Thyroid gland (tissue), 4 donors: ENCODE data around the gene FSTL4. TPM values are rescaled to one million over a fixed set of nuclear protein-coding genes. Genes with fewer than 3 reads are reported as not detected.

Source experiments
- DNase-seq, 2 donors: peaks; one replicate each; pipeline ENCODE4 v3.0.0-alpha.2; 2019
- H3K27ac ChIP-seq, 3 donors: fragments of 200-600 bp; sonication (generic); 1 replicate in 2 of 3; 2 replicates in 1 of 3; pipeline ENCODE4 v1.5.1; 2016 to 2019; ENCODE audit warnings: mild to moderate bottlenecking in 1 of 3, moderate library complexity in 1 of 3
- H3K27me3 ChIP-seq: fragments of 200-600 bp; sonication (generic); one replicate; pipeline ENCODE4 v1.5.1; 2019
- H3K36me3 ChIP-seq, 2 donors: fragments of 200-600 bp; sonication (generic); one replicate each; pipeline ENCODE4 v1.5.1; 2016 to 2019
- H3K4me1 ChIP-seq, 2 donors: fragments of 200-600 bp; sonication (generic); one replicate each; pipeline ENCODE4 v1.5.1; 2017 to 2019
- H3K4me3 ChIP-seq, 3 donors: fragments of 200-600 bp; sonication (generic); replicated peaks in 1 of 3; 1 replicate in 2 of 3; 2 replicates in 1 of 3; pipeline ENCODE4 v1.5.1; 2016; ENCODE audit warnings: mild to moderate bottlenecking in 1 of 3
- H3K9me3 ChIP-seq: fragments of 200-600 bp; sonication (generic); one replicate; pipeline ENCODE4 v1.5.1; 2017
- POLR2A ChIP-seq, 2 donors: fragments of 450-650 bp; IDR thresholded peaks; one replicate each; pipeline ENCODE4 v1.6.1; 2017; ENCODE audit warnings: antibody characterized with exemption in 2 of 2, mild to moderate bottlenecking in 2 of 2, moderate library complexity in 1 of 2
- WGBS, 2 donors: methylation state at CpG; one replicate each; pipeline ENCODE4 v1.1.5; 2017; 5-methylcytosine and 5-hydroxymethylcytosine counted together
- intact Hi-C: fragments of 100-400 bp; cut with DNase I; formaldehyde crosslinking; loops from one replicate; pipeline ENCODE4 v1.15.1; 2023
- total RNA-seq, 4 donors: library from RNA; depleted of rRNA; stranded (reverse); fragments of >200 nt; gene quantifications; one replicate each; pipeline ENCODE4 v1.2.3, GENCODE V29; 2016
- TF ChIP-seq, protein P1 (sequence below), 6 experiments: fragments of 200-600 bp in 3 of 6; fragments of 450-650 bp in 3 of 6; sonication (generic) in 3 of 6; IDR thresholded peaks; one replicate each; pipeline ENCODE4 v1.5.1; 2016 to 2019; ENCODE audit warnings: antibody characterized with exemption in 6 of 6, mild to moderate bottlenecking in 2 of 6, inconsistent platforms in 1 of 6, moderate library complexity in 1 of 6

FSTL4 gene
- total RNA-seq, 4 donors from 2014 or later, result 0.10 to 0.13 TPM; not detected in 2

DNA sequence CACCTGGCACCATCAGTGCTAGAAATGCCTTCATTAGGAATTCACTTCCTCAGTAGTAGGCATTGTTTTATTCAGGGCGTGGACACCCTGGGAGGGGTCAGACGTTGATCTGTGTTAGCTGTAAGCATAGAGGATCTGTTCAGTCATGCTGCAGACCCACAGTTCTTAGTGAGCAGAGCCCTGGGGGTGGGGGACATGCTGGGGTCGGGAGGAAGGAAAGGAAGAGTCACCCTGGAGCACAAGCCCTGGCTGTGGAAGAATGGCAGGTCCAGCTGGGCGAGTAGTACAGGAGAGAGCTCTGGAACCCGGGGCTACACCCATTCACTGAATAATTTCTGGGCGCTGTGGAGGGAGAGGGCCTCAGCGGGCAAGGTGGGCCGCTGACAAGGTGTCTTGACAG is 172.5 kb downstream of the FSTL4 start:
- Histone ChIP-seq H3K9me3 (no peaks in the 10 kb centered on the region), H3K4me1 (no peaks in the 10 kb centered on the region), H3K4me3 (no peak overlapping the region), H3K36me3 (no peaks in the 10 kb centered on the region), H3K27ac (no peak overlapping the region), H3K27me3 (no peaks in the 10 kb centered on the region)
- WGBS, 2 donors, result 84 to 85% methylated on average over 8 of the region's 8 CpGs
- TF ChIP-seq POLR2A (IDR thresholded peaks at IDR 0.05), result no peak
- TF ChIP-seq, protein P1, sequence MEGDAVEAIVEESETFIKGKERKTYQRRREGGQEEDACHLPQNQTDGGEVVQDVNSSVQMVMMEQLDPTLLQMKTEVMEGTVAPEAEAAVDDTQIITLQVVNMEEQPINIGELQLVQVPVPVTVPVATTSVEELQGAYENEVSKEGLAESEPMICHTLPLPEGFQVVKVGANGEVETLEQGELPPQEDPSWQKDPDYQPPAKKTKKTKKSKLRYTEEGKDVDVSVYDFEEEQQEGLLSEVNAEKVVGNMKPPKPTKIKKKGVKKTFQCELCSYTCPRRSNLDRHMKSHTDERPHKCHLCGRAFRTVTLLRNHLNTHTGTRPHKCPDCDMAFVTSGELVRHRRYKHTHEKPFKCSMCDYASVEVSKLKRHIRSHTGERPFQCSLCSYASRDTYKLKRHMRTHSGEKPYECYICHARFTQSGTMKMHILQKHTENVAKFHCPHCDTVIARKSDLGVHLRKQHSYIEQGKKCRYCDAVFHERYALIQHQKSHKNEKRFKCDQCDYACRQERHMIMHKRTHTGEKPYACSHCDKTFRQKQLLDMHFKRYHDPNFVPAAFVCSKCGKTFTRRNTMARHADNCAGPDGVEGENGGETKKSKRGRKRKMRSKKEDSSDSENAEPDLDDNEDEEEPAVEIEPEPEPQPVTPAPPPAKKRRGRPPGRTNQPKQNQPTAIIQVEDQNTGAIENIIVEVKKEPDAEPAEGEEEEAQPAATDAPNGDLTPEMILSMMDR (IDR thresholded peaks at IDR 0.05), result no peak
- intact Hi-C loops, result no loop called here
- no peak for DNase-seq

DNA sequence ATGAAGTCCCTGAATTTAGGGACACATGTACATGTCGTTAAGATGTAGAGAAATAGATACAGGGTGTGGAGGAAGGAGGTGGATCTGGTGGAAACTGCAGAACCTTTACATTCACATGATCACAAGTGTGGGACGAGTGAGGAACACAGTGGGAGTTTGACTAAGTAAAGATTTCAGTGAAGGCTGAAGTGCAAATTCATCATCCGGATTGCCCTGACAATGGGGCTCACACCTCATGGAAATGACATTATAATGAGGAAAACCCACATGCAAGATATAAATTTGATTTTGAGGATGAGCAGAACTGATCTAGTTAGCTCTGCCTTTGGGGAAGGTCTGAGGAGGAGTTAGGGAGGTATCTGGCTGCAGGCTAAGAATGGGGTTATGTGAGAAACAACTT is 173.9 kb downstream of the FSTL4 start:
- no peak for DNase-seq
- Histone ChIP-seq H3K36me3 (no peaks in the 10 kb centered on the region), H3K4me3 (no peak overlapping the region), H3K9me3 (no peaks in the 10 kb centered on the region), H3K4me1 (no peaks in the 10 kb centered on the region), H3K27me3 (no peaks in the 10 kb centered on the region), H3K27ac (no peak overlapping the region)
- intact Hi-C loops, result no loop called here
- TF ChIP-seq, protein P1 (IDR thresholded peaks at IDR 0.05), result no peak
- no peak for TF ChIP-seq POLR2A (IDR thresholded peaks at IDR 0.05)
- 88 to 93% methylated on average over 3 of the region's 3 CpGs for WGBS, 2 donors

DNA sequence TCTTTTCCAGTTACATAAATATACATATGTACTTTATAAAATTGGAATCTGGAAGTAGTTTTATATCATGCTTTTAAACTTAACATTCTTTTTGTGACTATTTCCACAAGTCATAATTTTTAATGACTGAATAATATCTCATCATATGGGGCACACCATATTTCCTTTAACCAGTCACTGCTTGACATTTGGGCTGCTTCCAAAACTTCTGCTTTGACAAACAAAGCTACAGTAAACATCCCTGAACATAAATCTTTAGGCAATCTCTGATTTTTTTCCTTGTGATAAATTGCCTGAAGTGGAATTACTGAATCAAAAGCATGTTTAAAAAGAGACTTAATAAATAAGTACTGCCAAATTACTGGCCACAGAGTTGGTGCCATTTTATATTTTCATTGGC is 178.0 kb downstream of the FSTL4 start:
- no peaks in the 10 kb centered on the region for H3K27me3 ChIP-seq
- H3K27ac ChIP-seq, result no peak overlapping the region
- no peaks in the 10 kb centered on the region for H3K4me1 ChIP-seq
- H3K36me3 ChIP-seq, result no peaks in the 10 kb centered on the region
- TF ChIP-seq, protein P1 (IDR thresholded peaks at IDR 0.05), result no peak
- no peak for TF ChIP-seq POLR2A (IDR thresholded peaks at IDR 0.05)
- no peak for DNase-seq
- intact Hi-C loops, result no loop called here
- H3K4me3 ChIP-seq, result no peak overlapping the region
- no peaks in the 10 kb centered on the region for H3K9me3 ChIP-seq

DNA sequence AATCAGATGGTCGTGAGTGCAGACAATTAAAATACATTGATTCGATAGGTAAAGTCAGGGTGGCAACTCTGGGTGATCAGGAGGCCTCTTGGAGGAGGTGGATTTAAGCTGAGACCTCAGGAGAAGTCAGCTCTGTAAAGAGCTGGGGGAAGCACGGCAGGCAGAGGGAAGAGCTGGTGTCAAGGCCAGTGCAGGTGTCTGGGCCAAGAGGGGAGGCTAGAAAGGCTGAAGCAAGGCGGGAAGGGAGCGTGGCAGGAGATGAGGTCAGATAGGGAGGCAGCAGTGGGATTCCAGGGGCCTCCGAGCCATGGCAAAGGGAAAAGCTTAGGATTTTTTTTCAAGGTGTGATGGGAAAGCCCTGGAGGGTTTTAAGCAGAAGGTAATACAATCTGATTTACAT is 178.7 kb downstream of the FSTL4 start:
- no peak for DNase-seq
- Histone ChIP-seq H3K9me3 (no peaks in the 10 kb centered on the region), H3K4me1 (no peaks in the 10 kb centered on the region), H3K27ac (no peak overlapping the region), H3K4me3 (no peak overlapping the region), H3K36me3 (no peaks in the 10 kb centered on the region), H3K27me3 (no peaks in the 10 kb centered on the region)
- WGBS, 2 donors, result 79% methylated on average over 6 of the region's 6 CpGs
- intact Hi-C loops, result no loop called here
- no peak for TF ChIP-seq POLR2A (IDR thresholded peaks at IDR 0.05)
- TF ChIP-seq, protein P1 (IDR thresholded peaks at IDR 0.05), result no peak

DNA sequence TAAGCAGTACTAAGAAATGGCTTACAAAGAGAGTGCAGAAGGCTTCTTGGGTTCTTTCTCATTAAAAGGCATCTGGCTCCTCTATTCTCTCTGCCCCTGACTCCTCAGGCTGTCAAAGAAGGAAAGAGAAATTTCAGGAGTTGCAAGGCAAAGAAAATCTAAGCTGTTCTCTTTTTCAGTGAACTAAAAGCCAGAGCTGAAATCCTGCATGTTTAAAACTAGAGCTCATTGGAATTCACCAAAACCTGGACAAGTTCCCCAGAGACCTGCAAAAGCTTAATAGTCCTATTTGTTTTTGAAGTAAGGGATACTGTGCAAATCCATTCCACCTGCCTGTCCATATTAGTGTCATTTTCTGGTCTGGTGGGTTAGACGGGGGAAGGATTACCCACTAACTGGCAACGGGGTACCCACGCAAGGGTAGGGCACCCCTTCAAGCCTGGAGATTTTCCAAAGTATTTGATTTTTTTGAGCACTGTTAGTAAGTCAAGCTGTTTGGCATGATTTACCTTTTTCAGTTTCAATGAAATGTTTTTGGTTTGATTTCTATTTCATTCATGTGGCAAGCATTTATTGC is 179.3 kb downstream of the FSTL4 start:
- Histone ChIP-seq H3K36me3 (no peaks in the 10 kb centered on the region), H3K27me3 (no peaks in the 10 kb centered on the region), H3K27ac (no peak overlapping the region), H3K4me3 (no peak overlapping the region), H3K4me1 (no peaks in the 10 kb centered on the region), H3K9me3 (no peaks in the 10 kb centered on the region)
- DNase-seq, result no peak
- whole genome bisulfite sequencing, 2 donors, result 62 to 65% methylated on average over 3 of the region's 3 CpGs
- TF ChIP-seq POLR2A (IDR thresholded peaks at IDR 0.05), result no peak
- TF ChIP-seq, protein P1 (IDR thresholded peaks at IDR 0.05), result no peak
- intact Hi-C loops, result no loop called here
